Measurements from ENCODE around the gene PRTG. TPM values are rescaled to one million over a fixed set of nuclear protein-coding genes. Genes with fewer than 3 reads are reported as not detected.
A peak's percentile ranks its signal among the peaks of the same experiment; 100 is the strongest.

PRTG gene
- total and polyA plus RNA-seq, 9 of the 15 experiments (the other 6 are each of a cell fraction or from before 2014, with no cell fraction given) = under 0.01 to 0.14 (median 0.06) TPM; not detected in 1

DNA sequence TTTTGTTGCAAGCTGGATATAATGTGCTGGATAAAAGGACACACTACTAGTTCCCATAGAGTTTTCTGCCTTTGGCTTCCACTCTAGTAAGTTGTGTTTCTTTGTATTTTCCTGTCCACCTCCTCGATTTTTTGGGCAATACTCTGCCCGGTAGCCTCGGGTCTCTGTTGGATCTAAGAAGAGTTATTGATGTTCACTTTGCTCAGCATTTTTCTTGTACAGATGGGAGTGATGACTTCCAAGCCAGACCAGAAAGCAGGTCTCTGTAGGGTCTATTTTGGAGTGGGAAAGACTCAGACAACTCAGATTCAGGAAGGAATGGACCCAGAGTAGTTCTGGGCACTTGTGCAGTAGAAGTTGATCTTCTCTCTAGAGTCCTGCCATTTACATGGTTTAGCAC, 36.0 kb upstream of the PRTG start:
- CTCF ChIA-PET (ENCODE audit: low intra/inter-chr PET ratio) = no interaction called here
- POLR2A ChIA-PET = no interaction called here
- no peak overlapping the region for H3K27ac ChIP-seq (ENCODE audit: extremely low read depth, low read depth, low read length)
- H2AFZ ChIP-seq (ENCODE audit: low read depth, low read length) = no peak overlapping the region
- no peak overlapping the region for H3K9ac ChIP-seq (ENCODE audit: insufficient read depth in 1 of 2, low read depth in 2 of 2, low read length in 2 of 2)
- BruUV-seq (replicated peaks) = no TSS peak
- no peaks in the 10 kb centered on the region for H3K79me2 ChIP-seq (ENCODE audit: control insufficient read depth, insufficient read depth, low read length)
- TF ChIP-seq, protein P1, sequence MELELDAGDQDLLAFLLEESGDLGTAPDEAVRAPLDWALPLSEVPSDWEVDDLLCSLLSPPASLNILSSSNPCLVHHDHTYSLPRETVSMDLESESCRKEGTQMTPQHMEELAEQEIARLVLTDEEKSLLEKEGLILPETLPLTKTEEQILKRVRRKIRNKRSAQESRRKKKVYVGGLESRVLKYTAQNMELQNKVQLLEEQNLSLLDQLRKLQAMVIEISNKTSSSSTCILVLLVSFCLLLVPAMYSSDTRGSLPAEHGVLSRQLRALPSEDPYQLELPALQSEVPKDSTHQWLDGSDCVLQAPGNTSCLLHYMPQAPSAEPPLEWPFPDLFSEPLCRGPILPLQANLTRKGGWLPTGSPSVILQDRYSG (tag; conservative IDR thresholded peaks at IDR 0.05; ENCODE audit: low read depth) = no peak
- 0 out of 2 replicates have a peak, but pooled peaks have one; percentile 10 for TF ChIP-seq MAFF (IDR thresholded peaks at IDR 0.05; ENCODE audit: low read length)
- TF ChIP-seq MAFK (IDR thresholded peaks at IDR 0.05; ENCODE audit: low read length) = peak; percentile 17; the same call in 1 of the 2 replicates
- peak; percentile 27; the same call in 1 of the 2 replicates for TF ChIP-seq ZNF316 (IDR thresholded peaks at IDR 0.05)
- TF ChIP-seq GABPA (tag; conservative IDR thresholded peaks at IDR 0.05; ENCODE audit: low read depth) = no peak
- DNase-seq (ENCODE audit: extremely low read depth in 1 of 4, low spot score in 3 of 4) = no peak
- no peak overlapping the region for H3K4me3 ChIP-seq
- no peak overlapping the region for H3K4me2 ChIP-seq (ENCODE audit: insufficient read depth, low read length)
- peaks cover 2 to 7% of the 10 kb centered on the region in 2 experiments; a peak in 2 of 5 replicates for H3K27me3 ChIP-seq (ENCODE audit: control insufficient read depth in 2 of 2, insufficient read depth in 2 of 2, low read length in 2 of 2)
- in situ Hi-C loops (cut with MboI) (no loop called here), intact Hi-C loops (cut with micrococcal nuclease) (no loop called here)
- no peaks in the 10 kb centered on the region for H4K20me1 ChIP-seq (replicated peaks; ENCODE audit: control insufficient read depth, insufficient read depth, low read length)
- H3K9me1 ChIP-seq (ENCODE audit: control insufficient read depth, insufficient read depth, low read length) = no peaks in the 10 kb centered on the region
- ATAC-seq = no peak
- no peaks in the 10 kb centered on the region for H3K9me3 ChIP-seq (replicated peaks; ENCODE audit: control insufficient read depth, insufficient read depth, low read depth, low read length)
- WGBS (ENCODE audit: insufficient coverage, low coverage, missing lambda C conversion rate) = 0% methylated on average over 3 of the region's 3 CpGs
- no peaks in the 10 kb centered on the region for H3K4me1 ChIP-seq (replicated peaks in 1 of 2; ENCODE audit: control insufficient read depth in 2 of 2, insufficient read depth in 2 of 2, low read length in 2 of 2)
- FAIRE-seq = no peak
- no peaks in the 10 kb centered on the region for H3K36me3 ChIP-seq (ENCODE audit: control insufficient read depth, insufficient read depth, low read length)

DNA sequence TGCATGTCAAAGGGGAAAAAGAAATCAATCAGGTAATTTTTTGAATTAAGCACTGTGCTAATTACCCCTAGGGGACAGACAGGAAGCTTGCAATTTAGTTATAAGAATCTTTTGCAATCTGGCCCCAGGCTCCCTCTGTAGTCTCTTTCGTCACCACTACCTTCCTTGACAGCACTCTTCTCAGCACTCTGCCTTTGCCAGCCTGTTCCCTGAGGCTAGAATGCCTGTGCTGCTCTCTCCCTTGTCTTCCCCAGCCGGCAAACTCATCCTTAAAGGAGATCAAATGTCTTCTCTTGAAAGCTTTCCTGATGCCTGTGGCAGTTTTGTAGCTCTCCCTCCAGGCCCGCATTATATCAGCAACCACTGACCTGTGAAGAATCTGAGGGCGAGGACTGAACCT, 32.4 kb upstream of the PRTG start:
- Histone ChIP-seq H3K27me3 (ENCODE audit: control insufficient read depth in 2 of 2, insufficient read depth in 2 of 2, low read length in 2 of 2) (peaks cover 3 to 11% of the 10 kb centered on the region in 2 experiments; a peak in 1 of 5 replicates), H3K4me1 (replicated peaks in 1 of 2; ENCODE audit: control insufficient read depth in 2 of 2, insufficient read depth in 2 of 2, low read length in 2 of 2) (no peaks in the 10 kb centered on the region), H3K36me3 (ENCODE audit: control insufficient read depth, insufficient read depth, low read length) (no peaks in the 10 kb centered on the region), H3K9ac (ENCODE audit: insufficient read depth in 1 of 2, low read depth in 2 of 2, low read length in 2 of 2) (no peak overlapping the region), H3K27ac (ENCODE audit: extremely low read depth, low read depth, low read length) (no peak overlapping the region), H2AFZ (ENCODE audit: low read depth, low read length) (no peak overlapping the region), H3K4me3 (no peak overlapping the region), H3K9me1 (ENCODE audit: control insufficient read depth, insufficient read depth, low read length) (no peaks in the 10 kb centered on the region), H3K79me2 (ENCODE audit: control insufficient read depth, insufficient read depth, low read length) (no peaks in the 10 kb centered on the region), H4K20me1 (replicated peaks; ENCODE audit: control insufficient read depth, insufficient read depth, low read length) (no peaks in the 10 kb centered on the region), H3K4me2 (ENCODE audit: insufficient read depth, low read length) (no peak overlapping the region), H3K9me3 (replicated peaks; ENCODE audit: control insufficient read depth, insufficient read depth, low read depth, low read length) (no peaks in the 10 kb centered on the region)
- FAIRE-seq (no peak), DNase-seq (ENCODE audit: extremely low read depth in 1 of 4, low spot score in 3 of 4) (no peak), ATAC-seq (no peak)
- in situ Hi-C loops (cut with MboI) (no loop called here), intact Hi-C loops (cut with micrococcal nuclease) (no loop called here)
- CTCF ChIA-PET (ENCODE audit: low intra/inter-chr PET ratio) = no interaction called here
- POLR2A ChIA-PET = interaction anchor here (0.7 kb wide), 1 partner anchor 9 kb away, joined by 3 read pairs; no protein-coding TSS in a partner anchor
- BruUV-seq (replicated peaks) = no TSS peak
- WGBS (ENCODE audit: insufficient coverage, low coverage, missing lambda C conversion rate) = 4% methylated on average over 4 of the region's 4 CpGs
- no peak for TF ChIP-seq KDM5B (IDR thresholded peaks at IDR 0.05; ENCODE audit: insufficient replicate concordance, low read depth, low read length)

Data from K562 (cell line).